Liver (tissue), 9 donors: ENCODE results near the gene LRRC2. TPM values are rescaled to one million over a fixed set of nuclear protein-coding genes. Genes with fewer than 3 reads are reported as not detected.

Source experiments
- DNase-seq: peaks from one replicate; pipeline ENCODE4 v3.0.0-alpha.2; 2017; ENCODE audit warnings: low spot score
- H3K27ac ChIP-seq, 2 donors: one replicate each; pipeline ENCODE4 v1.7.0; 2013; ENCODE audit warnings: inconsistent platforms in 2 of 2, low read length in 2 of 2, control low read depth in 1 of 2, low read depth in 1 of 2, mild to moderate bottlenecking in 1 of 2
- H3K27me3 ChIP-seq, 4 donors: one replicate each; pipeline versions ENCODE4 v1.6.1 to v1.7.0; 2013; ENCODE audit warnings: low read length in 3 of 4, inconsistent platforms in 1 of 4, mild to moderate bottlenecking in 1 of 4, moderate library complexity in 1 of 4; ENCODE audit not compliant: control insufficient read depth in 4 of 4, insufficient read depth in 4 of 4
- H3K36me3 ChIP-seq, 4 donors: one replicate each; pipeline versions ENCODE4 v1.6.1 to v1.7.0; 2013; ENCODE audit warnings: low read length in 3 of 4, mild to moderate bottlenecking in 3 of 4, low read depth in 1 of 4, moderate library complexity in 1 of 4; ENCODE audit not compliant: control insufficient read depth in 4 of 4, insufficient read depth in 3 of 4
- H3K4me1 ChIP-seq, 4 donors: one replicate each; pipeline versions ENCODE4 v1.6.1 to v1.7.0; 2013; ENCODE audit warnings: low read length in 3 of 4, mild to moderate bottlenecking in 3 of 4, moderate library complexity in 1 of 4; ENCODE audit not compliant: control insufficient read depth in 4 of 4, insufficient read depth in 4 of 4
- H3K4me3 ChIP-seq, 3 donors: one replicate each; pipeline versions ENCODE4 v1.6.1 to v1.7.0; 2013; ENCODE audit warnings: low read length in 3 of 3, control low read depth in 1 of 3, low read depth in 1 of 3, mild to moderate bottlenecking in 1 of 3
- H3K9ac ChIP-seq, 2 donors: one replicate each; pipeline ENCODE4 v1.7.0; 2013; ENCODE audit warnings: low read length in 2 of 2, mild to moderate bottlenecking in 2 of 2, moderate library complexity in 2 of 2, control low read depth in 1 of 2, low read depth in 1 of 2
- H3K9me3 ChIP-seq, 4 donors: one replicate each; pipeline versions ENCODE4 v1.6.1 to v1.7.0; 2013; ENCODE audit warnings: low read length in 3 of 4; ENCODE audit not compliant: control insufficient read depth in 4 of 4
- EGR1 ChIP-seq, 2 donors: IDR thresholded peaks; 2 replicates each; pipeline ENCODE4 v1.6.1; 2016 to 2018; ENCODE audit warnings: antibody characterized with exemption in 2 of 2, low read depth in 2 of 2
- FOXA1 ChIP-seq: IDR thresholded peaks from 2 replicates; pipeline ENCODE4 v1.6.1; 2016; ENCODE audit warnings: antibody characterized with exemption
- FOXA2 ChIP-seq: IDR thresholded peaks from 2 replicates; pipeline ENCODE4 v1.6.1; 2016; ENCODE audit warnings: antibody characterized with exemption
- GABPA ChIP-seq, 2 donors: IDR thresholded peaks in 1 of 2; conservative IDR thresholded peaks in 1 of 2; 2 replicates each; pipeline ENCODE4 v1.6.1; 2016; ENCODE audit warnings: antibody characterized with exemption in 2 of 2, mild to moderate bottlenecking in 1 of 2, moderate library complexity in 1 of 2
- HNF4A ChIP-seq, 2 donors: conservative IDR thresholded peaks; 2 replicates each; pipeline ENCODE4 v1.6.1; 2016; ENCODE audit warnings: antibody characterized with exemption in 2 of 2, mild to moderate bottlenecking in 2 of 2
- HNF4G ChIP-seq: IDR thresholded peaks from 2 replicates; pipeline ENCODE4 v1.6.1; 2016; ENCODE audit warnings: antibody characterized with exemption
- JUND ChIP-seq, 2 donors: IDR thresholded peaks; 2 replicates each; pipeline ENCODE4 v1.6.1; 2016; ENCODE audit warnings: antibody characterized with exemption in 2 of 2
- MAX ChIP-seq: IDR thresholded peaks from 2 replicates; pipeline ENCODE4 v1.6.1; 2016; ENCODE audit warnings: antibody characterized with exemption
- NR2F2 ChIP-seq: IDR thresholded peaks from 2 replicates; pipeline ENCODE4 v1.6.1; 2016; ENCODE audit warnings: antibody characterized with exemption
- RAD21 ChIP-seq, 2 donors: IDR thresholded peaks; 2 replicates each; pipeline ENCODE4 v1.6.1; 2016; ENCODE audit warnings: antibody characterized with exemption in 2 of 2, mild to moderate bottlenecking in 2 of 2
- RXRA ChIP-seq, 2 donors: IDR thresholded peaks; 2 replicates each; pipeline ENCODE4 v1.6.1; 2017 to 2018; ENCODE audit warnings: antibody characterized with exemption in 2 of 2, mild to moderate bottlenecking in 1 of 2
- SP1 ChIP-seq: IDR thresholded peaks from 2 replicates; pipeline ENCODE4 v1.6.1; 2018; ENCODE audit warnings: antibody characterized with exemption, mild to moderate bottlenecking
- TAF1 ChIP-seq: conservative IDR thresholded peaks from 2 replicates; pipeline ENCODE4 v1.6.1; 2016; ENCODE audit warnings: antibody characterized with exemption, mild to moderate bottlenecking
- YY1 ChIP-seq: IDR thresholded peaks from 2 replicates; pipeline ENCODE4 v1.6.1; 2016; ENCODE audit warnings: antibody characterized with exemption, mild to moderate bottlenecking
- ZBTB33 ChIP-seq: IDR thresholded peaks from 2 replicates; pipeline ENCODE4 v1.6.1; 2016; ENCODE audit warnings: antibody characterized with exemption
- WGBS: extraction: QIAGEN DNeasy Blood & Tissue Kit; methylation state at CpG from one replicate; pipeline ENCODE4 v1.1.7; 2013; 5-methylcytosine and 5-hydroxymethylcytosine counted together
- polyA plus RNA-seq, 2 donors: library from polyadenylated mRNA; stranded (reverse) in 1 of 2; unstranded in 1 of 2; fragments of 200-250 nt in 1 of 2; fragments of >200 nt in 1 of 2; fragmentation: Nextera tagmentation in 1 of 2; extraction: Ambion mirVana in 1 of 2; gene quantifications; one replicate each; pipeline versions ENCODE4 v1.2.1 to v1.2.3, GENCODE V29; 2013 to 2015
- total RNA-seq, 2 donors: library from RNA; depleted of rRNA; stranded (reverse); fragments of >200 nt; gene quantifications; one replicate each; pipeline ENCODE4 v1.2.3, GENCODE V29; 2014
- TF ChIP-seq, protein P1 (sequence below): fragments of 150-350 bp; IDR thresholded peaks from 2 replicates; pipeline ENCODE4 v1.5.1; 2017; ENCODE audit warnings: improper control_type of control experiment, low read depth, low read length; ENCODE audit not compliant: missing input control
- TF ChIP-seq, protein P2 (sequence below): IDR thresholded peaks from 2 replicates; pipeline ENCODE4 v1.6.1; 2016; ENCODE audit warnings: antibody characterized with exemption, mild to moderate bottlenecking
- TF ChIP-seq, protein P3 (sequence below): IDR thresholded peaks from 2 replicates; pipeline ENCODE4 v1.6.1; 2016; ENCODE audit warnings: antibody characterized with exemption
- donor health status: healthy.
- donor health status: healthy.
- donor health status: healthy.
- donor health status: healthy.
- donor health status: healthy.

The LRRC2 gene
- total and polyA plus RNA-seq, 4 donors, result 0.93 to 7.6 (median 4.2) TPM

DNA sequence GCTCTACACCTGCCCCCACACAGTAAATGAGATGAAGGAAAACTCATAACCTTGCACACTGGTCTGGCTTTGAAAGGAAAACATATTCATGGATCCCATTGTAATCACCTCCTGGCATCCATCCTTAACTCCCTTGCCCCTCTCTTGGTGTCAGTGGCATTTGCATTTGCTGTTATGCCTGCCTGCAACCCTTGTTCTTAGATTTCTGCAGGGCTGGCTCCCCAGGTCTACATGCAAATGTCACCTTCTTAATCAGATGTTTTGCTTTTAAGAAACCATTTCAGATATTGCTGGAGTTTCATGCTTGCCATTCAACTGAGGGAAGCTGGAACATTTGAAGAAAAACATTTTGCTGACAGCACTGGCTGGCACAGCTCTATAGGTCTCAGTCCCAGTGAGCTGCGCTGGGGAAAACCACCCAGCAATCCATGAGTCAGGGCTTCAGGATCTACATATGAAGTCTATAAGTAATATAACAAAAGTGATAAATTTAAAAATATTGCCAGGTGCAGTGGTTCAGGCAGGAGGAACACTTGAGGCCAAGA lies 19.1 kb downstream of the LRRC2 start:
- peaks cover 0 to 5% (median 1%) of the 10 kb centered on the region in 4 donors for H3K36me3 ChIP-seq
- H3K4me3 ChIP-seq, result no peak overlapping the region
- H3K9ac ChIP-seq, result no peak overlapping the region
- no peaks in the 10 kb centered on the region for H3K9me3 ChIP-seq
- no peaks in the 10 kb centered on the region for H3K4me1 ChIP-seq
- no peak overlapping the region for H3K27ac ChIP-seq
- 88% methylated on average over 1 of the region's 1 CpG for WGBS
- TF ChIP-seq, protein P1, sequence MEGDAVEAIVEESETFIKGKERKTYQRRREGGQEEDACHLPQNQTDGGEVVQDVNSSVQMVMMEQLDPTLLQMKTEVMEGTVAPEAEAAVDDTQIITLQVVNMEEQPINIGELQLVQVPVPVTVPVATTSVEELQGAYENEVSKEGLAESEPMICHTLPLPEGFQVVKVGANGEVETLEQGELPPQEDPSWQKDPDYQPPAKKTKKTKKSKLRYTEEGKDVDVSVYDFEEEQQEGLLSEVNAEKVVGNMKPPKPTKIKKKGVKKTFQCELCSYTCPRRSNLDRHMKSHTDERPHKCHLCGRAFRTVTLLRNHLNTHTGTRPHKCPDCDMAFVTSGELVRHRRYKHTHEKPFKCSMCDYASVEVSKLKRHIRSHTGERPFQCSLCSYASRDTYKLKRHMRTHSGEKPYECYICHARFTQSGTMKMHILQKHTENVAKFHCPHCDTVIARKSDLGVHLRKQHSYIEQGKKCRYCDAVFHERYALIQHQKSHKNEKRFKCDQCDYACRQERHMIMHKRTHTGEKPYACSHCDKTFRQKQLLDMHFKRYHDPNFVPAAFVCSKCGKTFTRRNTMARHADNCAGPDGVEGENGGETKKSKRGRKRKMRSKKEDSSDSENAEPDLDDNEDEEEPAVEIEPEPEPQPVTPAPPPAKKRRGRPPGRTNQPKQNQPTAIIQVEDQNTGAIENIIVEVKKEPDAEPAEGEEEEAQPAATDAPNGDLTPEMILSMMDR, result no peak
- TF ChIP-seq YY1 (no peak), NR2F2 (no peak), FOXA2 (no peak), EGR1 (IDR thresholded peaks at IDR 0.05; ENCODE audit: low read depth in 2 of 2) (no peak), SP1 (no peak), RXRA (IDR thresholded peaks at IDR 0.05) (no peak), HNF4G (no peak), TAF1 (no peak), MAX (no peak), JUND (IDR thresholded peaks at IDR 0.05) (no peak)
- TF ChIP-seq, protein P2, sequence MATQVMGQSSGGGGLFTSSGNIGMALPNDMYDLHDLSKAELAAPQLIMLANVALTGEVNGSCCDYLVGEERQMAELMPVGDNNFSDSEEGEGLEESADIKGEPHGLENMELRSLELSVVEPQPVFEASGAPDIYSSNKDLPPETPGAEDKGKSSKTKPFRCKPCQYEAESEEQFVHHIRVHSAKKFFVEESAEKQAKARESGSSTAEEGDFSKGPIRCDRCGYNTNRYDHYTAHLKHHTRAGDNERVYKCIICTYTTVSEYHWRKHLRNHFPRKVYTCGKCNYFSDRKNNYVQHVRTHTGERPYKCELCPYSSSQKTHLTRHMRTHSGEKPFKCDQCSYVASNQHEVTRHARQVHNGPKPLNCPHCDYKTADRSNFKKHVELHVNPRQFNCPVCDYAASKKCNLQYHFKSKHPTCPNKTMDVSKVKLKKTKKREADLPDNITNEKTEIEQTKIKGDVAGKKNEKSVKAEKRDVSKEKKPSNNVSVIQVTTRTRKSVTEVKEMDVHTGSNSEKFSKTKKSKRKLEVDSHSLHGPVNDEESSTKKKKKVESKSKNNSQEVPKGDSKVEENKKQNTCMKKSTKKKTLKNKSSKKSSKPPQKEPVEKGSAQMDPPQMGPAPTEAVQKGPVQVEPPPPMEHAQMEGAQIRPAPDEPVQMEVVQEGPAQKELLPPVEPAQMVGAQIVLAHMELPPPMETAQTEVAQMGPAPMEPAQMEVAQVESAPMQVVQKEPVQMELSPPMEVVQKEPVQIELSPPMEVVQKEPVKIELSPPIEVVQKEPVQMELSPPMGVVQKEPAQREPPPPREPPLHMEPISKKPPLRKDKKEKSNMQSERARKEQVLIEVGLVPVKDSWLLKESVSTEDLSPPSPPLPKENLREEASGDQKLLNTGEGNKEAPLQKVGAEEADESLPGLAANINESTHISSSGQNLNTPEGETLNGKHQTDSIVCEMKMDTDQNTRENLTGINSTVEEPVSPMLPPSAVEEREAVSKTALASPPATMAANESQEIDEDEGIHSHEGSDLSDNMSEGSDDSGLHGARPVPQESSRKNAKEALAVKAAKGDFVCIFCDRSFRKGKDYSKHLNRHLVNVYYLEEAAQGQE, result no peak
- no peaks in the 10 kb centered on the region for H3K27me3 ChIP-seq
- no peak for DNase-seq

- Histone ChIP-seq H3K4me1 (no peaks in the 10 kb centered on the region), H3K9me3 (no peaks in the 10 kb centered on the region), H3K27me3 (no peaks in the 10 kb centered on the region), H3K4me3 (no peak overlapping the region), H3K36me3 (peaks cover 0 to 2% (median 2%) of the 10 kb centered on the region in 4 donors), H3K27ac (no peak overlapping the region), H3K9ac (no peak overlapping the region)
- DNase-seq, result no peak
- 85% methylated on average over 6 of the region's 6 CpGs for WGBS
- TF ChIP-seq HNF4G (no peak), YY1 (no peak), HNF4A (conservative IDR thresholded peaks at IDR 0.05) (no peak), GABPA (IDR thresholded peaks at IDR 0.05 in 1 of 2, conservative IDR thresholded peaks at IDR 0.05 in 1 of 2) (no peak), NR2F2 (no peak), ZBTB33 (no peak), EGR1 (IDR thresholded peaks at IDR 0.05; ENCODE audit: low read depth in 2 of 2) (no peak), RXRA (IDR thresholded peaks at IDR 0.05) (no peak), RAD21 (IDR thresholded peaks at IDR 0.05) (no peak), FOXA1 (no peak), JUND (IDR thresholded peaks at IDR 0.05) (no peak)
- TF ChIP-seq, protein P2, result no peak
- TF ChIP-seq, protein P3, sequence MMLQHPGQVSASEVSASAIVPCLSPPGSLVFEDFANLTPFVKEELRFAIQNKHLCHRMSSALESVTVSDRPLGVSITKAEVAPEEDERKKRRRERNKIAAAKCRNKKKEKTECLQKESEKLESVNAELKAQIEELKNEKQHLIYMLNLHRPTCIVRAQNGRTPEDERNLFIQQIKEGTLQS, result no peak
Observed at GRCh38 chr3:46545818-46546630, 20.1 kb downstream of the LRRC2 start.
